ENCODE results near the gene ACTN1.

ACTN1 gene

DNA sequence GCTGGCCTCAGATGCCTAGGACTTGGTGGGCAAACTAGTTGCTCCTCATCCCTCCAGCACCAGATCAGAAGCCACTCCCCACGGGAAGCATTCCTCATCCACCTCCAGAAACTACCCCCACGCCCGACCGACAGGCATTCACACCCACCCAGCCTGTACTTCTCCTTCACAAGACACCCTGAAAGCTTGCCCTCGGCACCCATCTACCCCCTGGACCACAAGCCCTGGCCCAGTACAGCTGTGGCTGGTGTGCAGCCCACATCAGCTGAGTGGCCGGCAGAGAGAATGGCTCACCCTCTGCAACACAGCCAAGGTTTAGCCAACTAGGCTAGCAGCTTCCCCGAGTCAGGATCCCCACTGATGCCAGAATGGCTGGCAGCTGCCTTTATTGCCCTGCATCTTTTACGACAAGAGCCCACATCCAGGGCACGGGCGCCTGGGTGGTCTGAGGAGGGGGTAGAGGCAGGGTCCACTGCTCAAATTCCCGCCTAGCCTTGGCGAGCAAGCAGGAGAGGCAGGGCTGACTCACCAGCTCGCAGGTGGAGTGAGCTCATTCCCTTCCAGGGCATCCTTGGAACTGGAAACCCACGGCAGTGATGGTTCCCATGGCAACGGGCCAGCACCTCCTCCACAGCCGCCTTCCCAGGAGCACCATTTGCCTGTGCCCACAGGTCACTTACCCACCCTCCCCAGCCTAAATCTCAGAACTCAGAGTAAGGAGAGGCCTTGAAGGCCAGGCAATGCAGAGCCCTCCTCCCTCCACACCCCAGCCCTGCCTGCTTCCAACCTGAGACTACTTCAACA is 17.1 kb downstream of the ACTN1 start (continued):
- TF ChIP-seq, protein P1, sequence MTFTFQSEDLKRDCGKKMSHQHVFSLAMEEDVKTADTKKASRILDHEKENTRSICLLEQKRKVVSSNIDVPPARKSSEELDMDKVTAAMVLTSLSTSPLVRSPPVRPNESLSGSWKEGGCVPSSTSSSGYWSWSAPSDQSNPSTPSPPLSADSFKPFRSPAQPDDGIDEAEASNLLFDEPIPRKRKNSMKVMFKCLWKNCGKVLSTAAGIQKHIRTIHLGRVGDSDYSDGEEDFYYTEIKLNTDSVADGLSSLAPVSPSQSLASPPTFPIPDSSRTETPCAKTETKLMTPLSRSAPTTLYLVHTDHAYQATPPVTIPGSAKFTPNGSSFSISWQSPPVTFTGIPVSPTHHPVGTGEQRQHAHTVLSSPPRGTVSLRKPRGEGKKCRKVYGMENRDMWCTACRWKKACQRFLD (tag by site-specific recombination; IDR thresholded peaks at IDR 0.05): no peak
- no peak for TF ChIP-seq YY2 (tag by site-specific recombination; IDR thresholded peaks at IDR 0.05)
- TF ChIP-seq ZNF529 (tag by site-specific recombination; IDR thresholded peaks at IDR 0.05; ENCODE audit: insufficient replicate concordance): no peak
- no peak for TF ChIP-seq ZNF48 (tag by site-specific recombination; IDR thresholded peaks at IDR 0.05)
- TF ChIP-seq, protein P2, sequence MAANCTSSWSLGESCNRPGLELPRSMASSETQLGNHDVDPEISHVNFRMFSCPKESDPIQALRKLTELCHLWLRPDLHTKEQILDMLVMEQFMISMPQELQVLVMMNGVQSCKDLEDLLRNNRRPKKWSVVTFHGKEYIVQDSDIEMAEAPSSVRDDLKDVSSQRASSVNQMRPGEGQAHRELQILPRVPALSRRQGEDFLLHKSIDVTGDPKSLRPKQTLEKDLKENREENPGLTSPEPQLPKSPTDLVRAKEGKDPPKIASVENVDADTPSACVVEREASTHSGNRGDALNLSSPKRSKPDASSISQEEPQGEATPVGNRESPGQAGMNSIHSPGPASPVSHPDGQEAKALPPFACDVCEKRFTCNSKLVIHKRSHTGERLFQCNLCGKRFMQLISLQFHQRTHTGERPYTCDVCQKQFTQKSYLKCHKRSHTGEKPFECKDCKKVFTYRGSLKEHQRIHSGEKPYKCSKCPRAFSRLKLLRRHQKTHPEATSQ (tag by site-specific recombination; IDR thresholded peaks at IDR 0.05): no peak
- TF ChIP-seq ZNF10 (tag by site-specific recombination; IDR thresholded peaks at IDR 0.05): peak; percentile 51; the same call in 1 of the 2 replicates
- no peak for TF ChIP-seq GLI2 (tag by site-specific recombination; IDR thresholded peaks at IDR 0.05; ENCODE audit: borderline replicate concordance, low read depth)
- TF ChIP-seq ZNF501 (tag by site-specific recombination; IDR thresholded peaks at IDR 0.05): no peak
- no peak for TF ChIP-seq ZXDB (tag by site-specific recombination; IDR thresholded peaks at IDR 0.05)
- no peak for TF ChIP-seq ZNF341 (tag by site-specific recombination; IDR thresholded peaks at IDR 0.05; ENCODE audit: low read depth)
- TF ChIP-seq SCRT2 (tag by site-specific recombination; IDR thresholded peaks at IDR 0.05): peak; percentile 74
- no peak for TF ChIP-seq ZSCAN16 (tag by site-specific recombination; IDR thresholded peaks at IDR 0.05)
- TF ChIP-seq ZNF350 (tag by site-specific recombination; IDR thresholded peaks at IDR 0.05): no peak
- TF ChIP-seq, protein P3, sequence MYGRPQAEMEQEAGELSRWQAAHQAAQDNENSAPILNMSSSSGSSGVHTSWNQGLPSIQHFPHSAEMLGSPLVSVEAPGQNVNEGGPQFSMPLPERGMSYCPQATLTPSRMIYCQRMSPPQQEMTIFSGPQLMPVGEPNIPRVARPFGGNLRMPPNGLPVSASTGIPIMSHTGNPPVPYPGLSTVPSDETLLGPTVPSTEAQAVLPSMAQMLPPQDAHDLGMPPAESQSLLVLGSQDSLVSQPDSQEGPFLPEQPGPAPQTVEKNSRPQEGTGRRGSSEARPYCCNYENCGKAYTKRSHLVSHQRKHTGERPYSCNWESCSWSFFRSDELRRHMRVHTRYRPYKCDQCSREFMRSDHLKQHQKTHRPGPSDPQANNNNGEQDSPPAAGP (tag by site-specific recombination; IDR thresholded peaks at IDR 0.05): no peak
- peak; percentile 71; the same call in 1 of the 2 replicates for TF ChIP-seq ZNF600 (tag by site-specific recombination; IDR thresholded peaks at IDR 0.05)
- TF ChIP-seq GLI4 (tag by site-specific recombination; IDR thresholded peaks at IDR 0.05): 0 out of 2 replicates have a peak, but pooled peaks have one; percentile 53
- TF ChIP-seq, protein P4, sequence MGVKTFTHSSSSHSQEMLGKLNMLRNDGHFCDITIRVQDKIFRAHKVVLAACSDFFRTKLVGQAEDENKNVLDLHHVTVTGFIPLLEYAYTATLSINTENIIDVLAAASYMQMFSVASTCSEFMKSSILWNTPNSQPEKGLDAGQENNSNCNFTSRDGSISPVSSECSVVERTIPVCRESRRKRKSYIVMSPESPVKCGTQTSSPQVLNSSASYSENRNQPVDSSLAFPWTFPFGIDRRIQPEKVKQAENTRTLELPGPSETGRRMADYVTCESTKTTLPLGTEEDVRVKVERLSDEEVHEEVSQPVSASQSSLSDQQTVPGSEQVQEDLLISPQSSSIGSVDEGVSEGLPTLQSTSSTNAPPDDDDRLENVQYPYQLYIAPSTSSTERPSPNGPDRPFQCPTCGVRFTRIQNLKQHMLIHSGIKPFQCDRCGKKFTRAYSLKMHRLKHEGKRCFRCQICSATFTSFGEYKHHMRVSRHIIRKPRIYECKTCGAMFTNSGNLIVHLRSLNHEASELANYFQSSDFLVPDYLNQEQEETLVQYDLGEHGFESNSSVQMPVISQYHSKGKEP (tag by site-specific recombination; IDR thresholded peaks at IDR 0.05): no peak
- TF ChIP-seq ZIC2 (tag by site-specific recombination; IDR thresholded peaks at IDR 0.05): peak; percentile 62
- TF ChIP-seq GLIS1 (tag by site-specific recombination; IDR thresholded peaks at IDR 0.05): peak; percentile 58
- no peak for TF ChIP-seq ZNF24 (tag by site-specific recombination; IDR thresholded peaks at IDR 0.05)
- TF ChIP-seq, protein P5, sequence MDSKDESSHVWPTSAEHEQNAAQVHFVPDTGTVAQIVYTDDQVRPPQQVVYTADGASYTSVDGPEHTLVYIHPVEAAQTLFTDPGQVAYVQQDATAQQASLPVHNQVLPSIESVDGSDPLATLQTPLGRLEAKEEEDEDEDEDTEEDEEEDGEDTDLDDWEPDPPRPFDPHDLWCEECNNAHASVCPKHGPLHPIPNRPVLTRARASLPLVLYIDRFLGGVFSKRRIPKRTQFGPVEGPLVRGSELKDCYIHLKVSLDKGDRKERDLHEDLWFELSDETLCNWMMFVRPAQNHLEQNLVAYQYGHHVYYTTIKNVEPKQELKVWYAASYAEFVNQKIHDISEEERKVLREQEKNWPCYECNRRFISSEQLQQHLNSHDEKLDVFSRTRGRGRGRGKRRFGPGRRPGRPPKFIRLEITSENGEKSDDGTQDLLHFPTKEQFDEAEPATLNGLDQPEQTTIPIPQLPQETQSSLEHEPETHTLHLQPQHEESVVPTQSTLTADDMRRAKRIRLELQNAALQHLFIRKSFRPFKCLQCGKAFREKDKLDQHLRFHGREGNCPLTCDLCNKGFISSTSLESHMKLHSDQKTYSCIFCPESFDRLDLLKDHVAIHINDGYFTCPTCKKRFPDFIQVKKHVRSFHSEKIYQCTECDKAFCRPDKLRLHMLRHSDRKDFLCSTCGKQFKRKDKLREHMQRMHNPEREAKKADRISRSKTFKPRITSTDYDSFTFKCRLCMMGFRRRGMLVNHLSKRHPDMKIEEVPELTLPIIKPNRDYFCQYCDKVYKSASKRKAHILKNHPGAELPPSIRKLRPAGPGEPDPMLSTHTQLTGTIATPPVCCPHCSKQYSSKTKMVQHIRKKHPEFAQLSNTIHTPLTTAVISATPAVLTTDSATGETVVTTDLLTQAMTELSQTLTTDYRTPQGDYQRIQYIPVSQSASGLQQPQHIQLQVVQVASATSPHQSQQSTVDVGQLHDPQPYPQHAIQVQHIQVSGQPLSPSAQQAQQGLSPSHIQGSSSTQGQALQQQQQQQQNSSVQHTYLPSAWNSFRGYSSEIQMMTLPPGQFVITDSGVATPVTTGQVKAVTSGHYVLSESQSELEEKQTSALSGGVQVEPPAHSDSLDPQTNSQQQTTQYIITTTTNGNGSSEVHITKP (tag by site-specific recombination; IDR thresholded peaks at IDR 0.05): 0 out of 2 replicates have a peak, but pooled peaks have one; percentile 17
- TF ChIP-seq PRDM1 (tag by site-specific recombination; IDR thresholded peaks at IDR 0.05): no peak
- TF ChIP-seq, protein P6, sequence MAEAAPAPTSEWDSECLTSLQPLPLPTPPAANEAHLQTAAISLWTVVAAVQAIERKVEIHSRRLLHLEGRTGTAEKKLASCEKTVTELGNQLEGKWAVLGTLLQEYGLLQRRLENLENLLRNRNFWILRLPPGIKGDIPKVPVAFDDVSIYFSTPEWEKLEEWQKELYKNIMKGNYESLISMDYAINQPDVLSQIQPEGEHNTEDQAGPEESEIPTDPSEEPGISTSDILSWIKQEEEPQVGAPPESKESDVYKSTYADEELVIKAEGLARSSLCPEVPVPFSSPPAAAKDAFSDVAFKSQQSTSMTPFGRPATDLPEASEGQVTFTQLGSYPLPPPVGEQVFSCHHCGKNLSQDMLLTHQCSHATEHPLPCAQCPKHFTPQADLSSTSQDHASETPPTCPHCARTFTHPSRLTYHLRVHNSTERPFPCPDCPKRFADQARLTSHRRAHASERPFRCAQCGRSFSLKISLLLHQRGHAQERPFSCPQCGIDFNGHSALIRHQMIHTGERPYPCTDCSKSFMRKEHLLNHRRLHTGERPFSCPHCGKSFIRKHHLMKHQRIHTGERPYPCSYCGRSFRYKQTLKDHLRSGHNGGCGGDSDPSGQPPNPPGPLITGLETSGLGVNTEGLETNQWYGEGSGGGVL (tag by site-specific recombination; IDR thresholded peaks at IDR 0.05): peak; percentile 44; the same call in 1 of the 2 replicates
- TF ChIP-seq EGR2 (tag by site-specific recombination; IDR thresholded peaks at IDR 0.05; ENCODE audit: low read depth): peak; percentile 68
- no peak for TF ChIP-seq MYNN (tag by site-specific recombination; IDR thresholded peaks at IDR 0.05; ENCODE audit: borderline replicate concordance)
- no peak for TF ChIP-seq ZNF248 (tag by site-specific recombination; IDR thresholded peaks at IDR 0.05)
- 0 out of 2 replicates have a peak, but pooled peaks have one; percentile 17 for TF ChIP-seq ZNF660 (tag by site-specific recombination; IDR thresholded peaks at IDR 0.05)
- TF ChIP-seq REPIN1 (tag by site-specific recombination; IDR thresholded peaks at IDR 0.05; ENCODE audit: low read depth): no peak
- TF ChIP-seq ZFHX2 (tag by site-specific recombination; conservative IDR thresholded peaks at IDR 0.05): peak; percentile 73
- no peak for TF ChIP-seq ZNF311 (tag by site-specific recombination; IDR thresholded peaks at IDR 0.05; ENCODE audit: borderline replicate concordance)
